K562 (cell line): ENCODE measurements around the gene CPA2. TPM values are rescaled to one million over a fixed set of nuclear protein-coding genes. Genes with fewer than 3 reads are reported as not detected.

Experiments
- ATAC-seq: fragments of 200-7000 bp; cut with Tn5 transposase; 3 replicates; pipeline ENCODE4 v1.9.1; 2020; ENCODE audit warnings: moderate library complexity
- BruUV-seq: library from RNA; stranded (reverse); fragments of 400-500 nt; replicated peaks from 2 replicates; lab custom pipeline; 2021; lab: Mats Ljungman, UMichigan
- CTCF ChIA-PET: fragments of 300-600 bp; formaldehyde crosslinking; extraction: SDS; loops from one replicate; lab custom pipeline; 2021; ENCODE audit warnings: low intra/inter-chr PET ratio; lab: Yijun Ruan, JAX
- POLR2A ChIA-PET: fragments of 300-600, 350-650 bp; sonication (Branson Sonifier 250); formaldehyde crosslinking; extraction: SDS; loops from one replicate; lab custom pipeline; 2021; ENCODE audit warnings: antibody characterized with exemption, inconsistent platforms; lab: Yijun Ruan, JAX
- DNase-seq, 4 experiments: peaks; one replicate each; pipeline versions ENCODE4 v3.0.0 to v3.0.0-alpha.2; 2011 to 2018; ENCODE audit warnings: low spot score in 3 of 4, mixed read lengths in 3 of 4; ENCODE audit errors: extremely low read depth in 1 of 4
- FAIRE-seq: peaks from 2 replicates; lab custom pipeline; 2011; peaks lifted over from hg19 to GRCh38; lab: Jason Lieb, UNC
- H2AFZ ChIP-seq: 2 replicates; pipeline ENCODE4 v1.6.0; 2011; ENCODE audit warnings: low read depth, low read length, control low read depth, inconsistent platforms
- H3K27ac ChIP-seq: fragments of 200-600 bp; 3 replicates; pipeline ENCODE4 v1.8.0; 2011; ENCODE audit warnings: low read depth, mild to moderate bottlenecking, control low read depth, inconsistent platforms, low read length, moderate library complexity, mixed read lengths; ENCODE audit errors: extremely low read depth
- H3K27me3 ChIP-seq, 2 experiments: fragments of 300-600 bp in 1 of 2; 2 replicates in 1 of 2; 3 replicates in 1 of 2; pipeline versions ENCODE4 v1.6.0 to v1.8.0; 2011; ENCODE audit warnings: inconsistent platforms in 2 of 2, low read length in 2 of 2, mild to moderate bottlenecking in 1 of 2, mixed read lengths in 1 of 2, moderate library complexity in 1 of 2; ENCODE audit not compliant: control insufficient read depth in 2 of 2, insufficient read depth in 2 of 2
- H3K36me3 ChIP-seq: fragments of 300-600 bp; 3 replicates; pipeline ENCODE4 v1.8.0; 2011; ENCODE audit warnings: mild to moderate bottlenecking, low read length, inconsistent platforms; ENCODE audit not compliant: control insufficient read depth, insufficient read depth
- H3K4me1 ChIP-seq, 2 experiments: fragments of 200-600 bp in 1 of 2; replicated peaks in 1 of 2; 2 replicates in 1 of 2; 3 replicates in 1 of 2; pipeline versions ENCODE4 v1.5.1 to v1.8.0; 2011; ENCODE audit warnings: inconsistent platforms in 2 of 2, low read length in 2 of 2, mild to moderate bottlenecking in 1 of 2, mixed read lengths in 1 of 2, moderate library complexity in 1 of 2; ENCODE audit not compliant: control insufficient read depth in 2 of 2, insufficient read depth in 2 of 2
- H3K4me2 ChIP-seq: 2 replicates; pipeline ENCODE4 v1.6.1; 2011; ENCODE audit warnings: low read length, control low read depth, inconsistent platforms, mixed read lengths; ENCODE audit not compliant: insufficient read depth
- H3K4me3 ChIP-seq: fragments of 200-600 bp; sonication (generic), shearing (Covaris generic); 2 replicates; pipeline ENCODE4 v1.5.1; 2016; ENCODE audit warnings: control low read depth, inconsistent platforms
- H3K79me2 ChIP-seq: fragments of 200-600 bp; 3 replicates; pipeline ENCODE4 v1.8.0; 2011; ENCODE audit warnings: low read length, inconsistent platforms; ENCODE audit not compliant: control insufficient read depth, insufficient read depth
- H3K9ac ChIP-seq, 2 experiments: 2 replicates each; pipeline versions ENCODE4 v1.6.0 to v1.6.1; 2011; ENCODE audit warnings: low read depth in 2 of 2, low read length in 2 of 2, control low read depth in 1 of 2, inconsistent platforms in 1 of 2, mild to moderate bottlenecking in 1 of 2, mixed read lengths in 1 of 2; ENCODE audit not compliant: insufficient read depth in 1 of 2
- H3K9me1 ChIP-seq: one replicate; pipeline ENCODE4 v1.6.0; 2011; ENCODE audit warnings: inconsistent platforms, mild to moderate bottlenecking, low read length, moderate library complexity; ENCODE audit not compliant: control insufficient read depth, insufficient read depth
- H3K9me3 ChIP-seq: replicated peaks from 2 replicates; pipeline ENCODE4 v1.5.1; 2011; ENCODE audit warnings: low read depth, low read length, inconsistent platforms; ENCODE audit not compliant: control insufficient read depth, insufficient read depth
- H4K20me1 ChIP-seq: replicated peaks from 2 replicates; pipeline ENCODE4 v1.6.1; 2011; ENCODE audit warnings: low read length, inconsistent platforms, mixed read lengths; ENCODE audit not compliant: control insufficient read depth, insufficient read depth
- ATF7 ChIP-seq: fragments of 450-650 bp; IDR thresholded peaks from 2 replicates; pipeline ENCODE4 v1.7.1; 2014; ENCODE audit warnings: mild to moderate bottlenecking, moderate library complexity
- CHD4 ChIP-seq: fragments of 200-600 bp; sonication (generic); IDR thresholded peaks from 3 replicates; pipeline ENCODE4 v1.6.1; 2012; ENCODE audit warnings: low read depth, mild to moderate bottlenecking, mixed read lengths, low read length, inconsistent platforms; ENCODE audit not compliant: insufficient read depth, insufficient replicate concordance, poor library complexity, severe bottlenecking
- ELF2 ChIP-seq: fragments of 250-450 bp; sonication (Bioruptor Pico); IDR thresholded peaks from 2 replicates; pipeline ENCODE4 v1.5.0; 2021; ENCODE audit warnings: mild to moderate bottlenecking
- ETV1 ChIP-seq: fragments of 450-650 bp; conservative IDR thresholded peaks from 2 replicates; pipeline ENCODE4 v1.6.1; 2016; ENCODE audit warnings: missing genetic modification characterization, control low read depth, low read depth, missing compliant biosample characterization
- EZH2 ChIP-seq: IDR thresholded peaks from 2 replicates; pipeline ENCODE4 v1.6.1; 2012; ENCODE audit warnings: low read depth, mild to moderate bottlenecking, inconsistent platforms, low read length, borderline replicate concordance
- HSF4 ChIP-seq: fragments of 250-450 bp; sonication (Bioruptor Pico); IDR thresholded peaks from 2 replicates; pipeline ENCODE4 v2.1.2; 2022; ENCODE audit warnings: mild to moderate bottlenecking, moderate library complexity, borderline replicate concordance
- MCM7 ChIP-seq, 2 experiments: fragments of 450-650 bp; IDR thresholded peaks; 2 replicates each; pipeline ENCODE4 v1.6.1; 2016 to 2018
- MIER1 ChIP-seq: fragments of 450-650 bp; IDR thresholded peaks from 2 replicates; pipeline ENCODE4 v1.6.1; 2016; ENCODE audit warnings: antibody characterized with exemption, mild to moderate bottlenecking, low read depth
- NFIC ChIP-seq: fragments of 450-650 bp; IDR thresholded peaks from 2 replicates; pipeline ENCODE4 v1.6.1; 2017; ENCODE audit warnings: mild to moderate bottlenecking, inconsistent platforms
- ZFP36 ChIP-seq: fragments of 150-350 bp; IDR thresholded peaks from 2 replicates; pipeline ENCODE4 v1.6.1; 2018; ENCODE audit warnings: low read length, low read depth; ENCODE audit not compliant: partially characterized antibody
- ZNF121 ChIP-seq: sonication (generic); formaldehyde crosslinking; conservative IDR thresholded peaks from 2 replicates; pipeline ENCODE4 v1.8.0; 2022; ENCODE audit warnings: missing genetic modification reagents
- ZNF184 ChIP-seq: sonication (generic); formaldehyde crosslinking; IDR thresholded peaks from 2 replicates; pipeline ENCODE4 v1.5.0; 2020; ENCODE audit warnings: missing genetic modification reagents
- ZNF740 ChIP-seq, 3 experiments: fragments of 200-800 bp in 1 of 3; sonication (Bioruptor generic) in 1 of 3; sonication (generic) in 1 of 3; formaldehyde crosslinking in 1 of 3; IDR thresholded peaks; 2 replicates each; pipeline versions ENCODE4 v1.6.1 to v1.8.0; 2016 to 2022; ENCODE audit warnings: mild to moderate bottlenecking in 2 of 3, missing compliant biosample characterization in 2 of 3, missing genetic modification characterization in 2 of 3, missing genetic modification reagents in 1 of 3
- WGBS: fragments of 100-300 bp; shearing (Covaris generic); methylation state at CpG from one replicate; pipeline ENCODE4 v1.1.6; 2016; ENCODE audit warnings: low coverage, mixed read lengths; ENCODE audit not compliant: insufficient coverage; ENCODE audit errors: missing lambda C conversion rate; 5-methylcytosine and 5-hydroxymethylcytosine counted together
- in situ Hi-C: fragments of 300-500 bp; cut with MboI; formaldehyde crosslinking; loops from 4 replicates; pipeline ENCODE4 v1.15.0; 2018; ENCODE audit warnings: inconsistent platforms, mixed read lengths
- intact Hi-C: fragments of 100-400 bp; cut with micrococcal nuclease; formaldehyde crosslinking; loops from 2 replicates; pipeline ENCODE4 v1.14.2; 2022
- polyA plus RNA-seq, 8 experiments: library from polyadenylated mRNA; depleted of rRNA in 4 of 8; stranded (reverse) in 5 of 8; unstranded in 3 of 8; fragments of >200 nt; fragmentation: Nextera tagmentation in 2 of 8; fragmentation: Illumina TruSeq in 1 of 8; extraction: Ambion mirVana in 2 of 8; extraction: Trizol in 1 of 8; gene quantifications; 2 replicates each; pipeline versions ENCODE4 v1.2.1 to v1.2.3, GENCODE V29; 2011 to 2014; ENCODE audit warnings: inconsistent platforms in 1 of 8, missing spikeins in 1 of 8
- total RNA-seq, 7 experiments: library from RNA; depleted of rRNA in 6 of 7; stranded (reverse); fragments of >200 nt in 6 of 7; fragmentation: Illumina TruSeq in 2 of 7; extraction: Trizol in 2 of 7; gene quantifications; 2 replicates each; pipeline versions ENCODE4 v1.2.1 to v1.2.3, GENCODE V29; 2011 to 2021; ENCODE audit warnings: low replicate concordance in 1 of 7
- TF ChIP-seq, protein P1 (sequence below): fragments of 250-450 bp; sonication (Bioruptor Pico); IDR thresholded peaks from 2 replicates; pipeline ENCODE4 v1.5.0; 2020; ENCODE audit warnings: mild to moderate bottlenecking, borderline replicate concordance

Gene CPA2
- total and polyA plus RNA-seq, 9 of the 15 experiments (the other 6 are each of a cell fraction or from before 2014, with no cell fraction given): 0.04 to 0.84 (median 0.09) TPM; not detected in 4

GRCh38 chr7:130286881-130287280, 20.2 kb downstream of the CPA2 start:
- in situ Hi-C loops (no loop called here), intact Hi-C loops (no loop called here)
- no peaks in the 10 kb centered on the region for H3K9me3 ChIP-seq
- no peak overlapping the region for H3K27ac ChIP-seq
- no peak overlapping the region for H3K9ac ChIP-seq
- no peak overlapping the region for H3K4me3 ChIP-seq
- no peak for DNase-seq
- FAIRE-seq: no peak
- ChIA-PET POLR2A (interaction anchor here (0.8 kb wide), 1 partner anchor 9 kb away, joined by 3 read pairs; no protein-coding TSS in a partner anchor), CTCF (no interaction called here)
- peaks cover 28 to 36% of the 10 kb centered on the region in 2 experiments for H3K27me3 ChIP-seq
- no peak overlapping the region for H2AFZ ChIP-seq
- no peaks in the 10 kb centered on the region for H4K20me1 ChIP-seq
- no peaks in the 10 kb centered on the region for H3K79me2 ChIP-seq
- no peaks in the 10 kb centered on the region for H3K36me3 ChIP-seq
- ATAC-seq: no peak; the same call in 2 of the 3 replicates
- H3K9me1 ChIP-seq: no peaks in the 10 kb centered on the region
- H3K4me2 ChIP-seq: no peak overlapping the region
- TF ChIP-seq EZH2 (no peak), NFIC (peak; percentile 40; the same call in 1 of the 2 replicates), ZFP36 (no peak)
- no peaks in the 10 kb centered on the region; a peak in 2 of 5 replicates for H3K4me1 ChIP-seq
- BruUV-seq: no TSS peak
- 0% methylated on average over 1 of the region's 1 CpG for WGBS

GRCh38 chr7:130288168-130288567, 21.5 kb downstream of the CPA2 start:
- ATAC-seq: no peak
- no peaks in the 10 kb centered on the region for H3K79me2 ChIP-seq
- CTCF ChIA-PET: no interaction called here
- DNase-seq: no peak
- H3K4me2 ChIP-seq: no peak overlapping the region
- H2AFZ ChIP-seq: no peak overlapping the region
- peaks cover 18 to 30% of the 10 kb centered on the region in 2 experiments for H3K27me3 ChIP-seq
- intact Hi-C loops: no loop called here
- POLR2A ChIA-PET: no interaction called here
- no TSS peak for BruUV-seq
- FAIRE-seq: no peak
- no peaks in the 10 kb centered on the region for H3K9me1 ChIP-seq
- H3K36me3 ChIP-seq: no peaks in the 10 kb centered on the region
- H3K9me3 ChIP-seq: no peaks in the 10 kb centered on the region
- H3K4me1 ChIP-seq: no peaks in the 10 kb centered on the region; a peak in 2 of 5 replicates
- in situ Hi-C loops: no loop called here
- 30% methylated on average over 4 of the region's 4 CpGs for WGBS
- H3K4me3 ChIP-seq: no peak overlapping the region
- H4K20me1 ChIP-seq: no peaks in the 10 kb centered on the region
- H3K9ac ChIP-seq: no peak overlapping the region
- no peak overlapping the region for H3K27ac ChIP-seq
- TF ChIP-seq HSF4: no peak
- no peak for TF ChIP-seq ZNF184 (CRISPR knock-in tag)
- TF ChIP-seq ETV1 (tag): no peak
- TF ChIP-seq, protein P1, sequence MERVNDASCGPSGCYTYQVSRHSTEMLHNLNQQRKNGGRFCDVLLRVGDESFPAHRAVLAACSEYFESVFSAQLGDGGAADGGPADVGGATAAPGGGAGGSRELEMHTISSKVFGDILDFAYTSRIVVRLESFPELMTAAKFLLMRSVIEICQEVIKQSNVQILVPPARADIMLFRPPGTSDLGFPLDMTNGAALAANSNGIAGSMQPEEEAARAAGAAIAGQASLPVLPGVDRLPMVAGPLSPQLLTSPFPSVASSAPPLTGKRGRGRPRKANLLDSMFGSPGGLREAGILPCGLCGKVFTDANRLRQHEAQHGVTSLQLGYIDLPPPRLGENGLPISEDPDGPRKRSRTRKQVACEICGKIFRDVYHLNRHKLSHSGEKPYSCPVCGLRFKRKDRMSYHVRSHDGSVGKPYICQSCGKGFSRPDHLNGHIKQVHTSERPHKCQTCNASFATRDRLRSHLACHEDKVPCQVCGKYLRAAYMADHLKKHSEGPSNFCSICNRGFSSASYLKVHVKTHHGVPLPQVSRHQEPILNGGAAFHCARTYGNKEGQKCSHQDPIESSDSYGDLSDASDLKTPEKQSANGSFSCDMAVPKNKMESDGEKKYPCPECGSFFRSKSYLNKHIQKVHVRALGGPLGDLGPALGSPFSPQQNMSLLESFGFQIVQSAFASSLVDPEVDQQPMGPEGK (CRISPR knock-in tag): no peak
- TF ChIP-seq ATF7: no peak
- TF ChIP-seq CHD4: peak; percentile 73
- TF ChIP-seq ZNF740 (CRISPR knock-in tag; IDR thresholded peaks at IDR 0.05): 0 out of 2 replicates have a peak, but pooled peaks have one; percentile 19
- TF ChIP-seq ZNF740 (tag; IDR thresholded peaks at IDR 0.05): no peak
- no peak for TF ChIP-seq MIER1
- no peak for TF ChIP-seq MCM7 (IDR thresholded peaks at IDR 0.05)
- no peak for TF ChIP-seq ELF2
- TF ChIP-seq ZNF121 (CRISPR knock-in tag): peak; percentile 81
